PC-3 (cell line): Measurements from ENCODE around the gene CTDNEP1.

Experiments used
- CTCF ChIP-seq: fragments of 300-600 bp; sonication (generic); conservative IDR thresholded peaks from 2 replicates; pipeline ENCODE4 v1.5.1; 2017; ENCODE audit warnings: antibody characterized with exemption, low read depth, mild to moderate bottlenecking, low read length
- EZH2 ChIP-seq: fragments of 300-600 bp; sonication (generic); IDR thresholded peaks from one replicate; pipeline ENCODE4 v1.6.1; 2017; ENCODE audit warnings: antibody characterized with exemption, mild to moderate bottlenecking, low read length; ENCODE audit not compliant: unreplicated experiment
- EZH2phosphoT487 ChIP-seq: fragments of 300-600 bp; sonication (generic); IDR thresholded peaks from 2 replicates; pipeline ENCODE4 v1.6.1; 2018; ENCODE audit warnings: mild to moderate bottlenecking, antibody characterized with exemption, low read length, borderline replicate concordance

GRCh38 chr17:7262935-7263800 lies 11.6 kb upstream of the CTDNEP1 start:
- no peak for TF ChIP-seq CTCF
- TF ChIP-seq EZH2: no peak
- no peak for TF ChIP-seq EZH2phosphoT487
